ENCODE results near the gene FKBP8. TPM values are rescaled to one million over a fixed set of nuclear protein-coding genes. Genes with fewer than 3 reads are reported as not detected.

FKBP8 gene
- total RNA-seq, 2 donors from 2014 or later = 277 to 336 TPM

DNA sequence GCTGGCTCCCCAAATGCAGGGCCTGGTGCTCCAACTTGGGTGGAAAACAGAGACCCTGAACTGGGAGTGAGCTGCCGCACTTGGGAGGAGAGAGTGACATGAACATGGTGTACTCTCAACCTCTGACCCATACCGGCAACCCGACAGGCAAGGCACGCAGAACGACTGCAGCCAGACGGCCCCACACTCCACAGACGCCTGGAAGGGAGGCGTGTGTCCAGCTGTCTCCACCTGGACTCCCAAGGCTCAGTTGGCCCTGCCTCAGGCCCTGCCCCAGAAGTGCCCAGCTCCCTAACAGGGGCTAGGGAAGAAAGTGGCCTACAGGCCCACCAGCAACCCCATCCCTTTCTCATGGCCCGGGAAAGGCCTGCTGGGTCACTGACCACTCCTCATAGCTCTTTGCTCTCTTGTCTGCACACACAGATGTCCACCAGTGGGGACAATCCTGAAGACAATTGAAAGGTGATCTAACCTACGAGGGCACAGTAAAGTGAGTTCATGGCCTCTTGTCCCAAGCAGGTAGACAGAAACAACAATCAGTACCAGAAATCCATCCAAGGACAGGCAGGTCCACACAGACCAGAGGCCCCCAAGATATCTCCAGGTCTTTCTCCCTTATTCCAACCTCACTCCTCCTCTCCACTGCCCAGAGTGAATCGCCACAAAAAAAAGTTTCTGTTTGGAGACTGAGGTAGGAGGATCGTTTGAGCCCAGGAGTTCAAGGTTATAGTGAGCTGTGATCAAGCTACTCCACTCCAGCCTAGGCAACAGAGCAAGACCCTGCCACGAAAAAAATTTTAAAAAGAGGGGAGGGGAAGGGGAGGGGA lies 49.7 kb downstream of the FKBP8 start:
- TF ChIP-seq, protein P1, sequence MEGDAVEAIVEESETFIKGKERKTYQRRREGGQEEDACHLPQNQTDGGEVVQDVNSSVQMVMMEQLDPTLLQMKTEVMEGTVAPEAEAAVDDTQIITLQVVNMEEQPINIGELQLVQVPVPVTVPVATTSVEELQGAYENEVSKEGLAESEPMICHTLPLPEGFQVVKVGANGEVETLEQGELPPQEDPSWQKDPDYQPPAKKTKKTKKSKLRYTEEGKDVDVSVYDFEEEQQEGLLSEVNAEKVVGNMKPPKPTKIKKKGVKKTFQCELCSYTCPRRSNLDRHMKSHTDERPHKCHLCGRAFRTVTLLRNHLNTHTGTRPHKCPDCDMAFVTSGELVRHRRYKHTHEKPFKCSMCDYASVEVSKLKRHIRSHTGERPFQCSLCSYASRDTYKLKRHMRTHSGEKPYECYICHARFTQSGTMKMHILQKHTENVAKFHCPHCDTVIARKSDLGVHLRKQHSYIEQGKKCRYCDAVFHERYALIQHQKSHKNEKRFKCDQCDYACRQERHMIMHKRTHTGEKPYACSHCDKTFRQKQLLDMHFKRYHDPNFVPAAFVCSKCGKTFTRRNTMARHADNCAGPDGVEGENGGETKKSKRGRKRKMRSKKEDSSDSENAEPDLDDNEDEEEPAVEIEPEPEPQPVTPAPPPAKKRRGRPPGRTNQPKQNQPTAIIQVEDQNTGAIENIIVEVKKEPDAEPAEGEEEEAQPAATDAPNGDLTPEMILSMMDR (conservative IDR thresholded peaks at IDR 0.05) = no peak
- peaks cover 30% of the 10 kb centered on the region for H3K4me1 Mint-ChIP-seq
- H3K9me3 ChIP-seq (ENCODE audit: control insufficient read depth, low read length) = no peaks in the 10 kb centered on the region
- 85 to 91% methylated on average over 11 to 13 of the region's 13 CpGs for WGBS, 2 experiments (ENCODE audit: insufficient coverage in 1 of 2, insufficient read length in 1 of 2)
- H3K27ac ChIP-seq (ENCODE audit: low read depth, low read length) = no peak overlapping the region
- H3K27ac Mint-ChIP-seq = no peak overlapping the region
- no peak overlapping the region for H3K4me3 ChIP-seq (ENCODE audit: low read length)
- H3K4me3 Mint-ChIP-seq = no peak overlapping the region
- H3K36me3 ChIP-seq (ENCODE audit: control insufficient read depth, insufficient read depth, low read length) = no peaks in the 10 kb centered on the region
- H3K27me3 Mint-ChIP-seq (ENCODE audit: insufficient read depth) = no peaks in the 10 kb centered on the region
- H3K9me3 Mint-ChIP-seq = peaks cover 1% of the 10 kb centered on the region
- no peaks in the 10 kb centered on the region for H3K4me1 ChIP-seq (ENCODE audit: control insufficient read depth, insufficient read depth, low read length)
- no peaks in the 10 kb centered on the region for H3K27me3 ChIP-seq (ENCODE audit: control insufficient read depth, insufficient read depth, low read length, poor library complexity, severe bottlenecking)
- DNase-seq = no peak
- H3K36me3 Mint-ChIP-seq (ENCODE audit: low read depth) = peaks cover 4% of the 10 kb centered on the region
- no peak overlapping the region for H3K9ac ChIP-seq (ENCODE audit: extremely low read depth, low read length, poor library complexity, severe bottlenecking)

DNA sequence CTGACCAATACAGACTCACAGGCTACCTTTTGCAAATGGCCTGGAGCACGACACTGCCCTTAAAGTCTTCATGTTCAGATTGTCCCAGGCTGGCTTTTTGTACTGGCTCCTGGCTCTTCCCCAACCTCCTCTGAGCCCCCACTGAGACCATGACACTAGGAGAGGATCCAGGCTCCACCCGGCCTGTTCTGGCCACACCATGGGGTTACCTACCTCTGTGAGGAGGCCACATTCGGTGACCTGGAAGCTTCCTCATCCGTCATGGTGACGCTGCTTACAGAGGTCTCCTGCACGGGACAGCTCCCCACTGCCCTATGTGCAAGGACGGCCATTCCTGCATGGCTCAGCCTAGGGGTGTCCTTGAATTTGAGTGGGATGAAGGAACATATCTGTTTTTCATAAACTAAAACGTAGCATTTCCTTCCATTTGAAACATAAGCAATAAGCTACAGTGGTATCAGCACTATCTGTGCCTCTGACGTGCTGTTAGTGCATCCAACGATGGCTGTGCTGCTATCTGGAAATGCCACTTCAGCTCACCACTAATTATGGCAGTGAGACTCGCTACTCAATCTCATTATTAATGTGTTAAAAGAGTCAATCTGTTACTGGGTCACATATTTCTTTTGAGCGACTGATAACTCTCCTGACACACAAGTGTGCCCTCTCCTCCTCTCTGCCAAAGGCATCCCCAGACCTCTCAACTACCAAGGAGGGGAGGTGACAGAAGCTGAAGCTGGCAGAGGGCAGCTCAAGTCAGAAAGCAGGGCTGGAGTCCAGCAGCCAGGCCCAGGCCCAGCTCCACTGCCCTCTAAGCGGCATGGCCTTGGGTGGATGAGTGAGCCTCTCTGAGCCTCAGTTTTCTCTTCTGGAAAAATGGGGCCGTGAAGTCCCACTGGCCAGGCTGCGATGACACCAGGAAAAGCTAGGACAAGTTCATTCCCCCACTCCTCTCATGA lies 51.1 kb downstream of the FKBP8 start:
- H3K9me3 ChIP-seq (ENCODE audit: control insufficient read depth, low read length) = no peaks in the 10 kb centered on the region
- no peak overlapping the region for H3K9ac ChIP-seq (ENCODE audit: extremely low read depth, low read length, poor library complexity, severe bottlenecking)
- no peak overlapping the region for H3K27ac ChIP-seq (ENCODE audit: low read depth, low read length)
- Mint-ChIP-seq H3K4me3 (no peak overlapping the region), H3K36me3 (ENCODE audit: low read depth) (peaks cover 4% of the 10 kb centered on the region), H3K9me3 (peaks cover 1% of the 10 kb centered on the region), H3K4me1 (peaks cover 30% of the 10 kb centered on the region), H3K27ac (peak overlapping the region; percentile 44), H3K27me3 (ENCODE audit: insufficient read depth) (no peaks in the 10 kb centered on the region)
- H3K36me3 ChIP-seq (ENCODE audit: control insufficient read depth, insufficient read depth, low read length) = no peaks in the 10 kb centered on the region
- no peak overlapping the region for H3K4me3 ChIP-seq (ENCODE audit: low read length)
- 92% methylated on average over 13 to 15 of the region's 15 CpGs for WGBS, 2 experiments (ENCODE audit: insufficient coverage in 1 of 2, insufficient read length in 1 of 2)
- H3K27me3 ChIP-seq (ENCODE audit: control insufficient read depth, insufficient read depth, low read length, poor library complexity, severe bottlenecking) = no peaks in the 10 kb centered on the region
- DNase-seq = no peak
- no peaks in the 10 kb centered on the region for H3K4me1 ChIP-seq (ENCODE audit: control insufficient read depth, insufficient read depth, low read length)
- TF ChIP-seq, protein P1 (conservative IDR thresholded peaks at IDR 0.05) = no peak

- Mint-ChIP-seq H3K4me3 (no peak overlapping the region), H3K36me3 (ENCODE audit: low read depth) (peaks cover 4% of the 10 kb centered on the region)
These were observed 52.6 kb downstream of the FKBP8 start for GRCh38 chr19:18490728-18491127.

More at GRCh38 chr19:18490728-18491127, 52.6 kb downstream of the FKBP8 start:
- Mint-ChIP-seq H3K4me1 (peaks cover 40% of the 10 kb centered on the region), H3K9me3 (peaks cover 1% of the 10 kb centered on the region), H3K27ac (peak overlapping the region; percentile 59), H3K27me3 (ENCODE audit: insufficient read depth) (no peaks in the 10 kb centered on the region)
- Histone ChIP-seq H3K4me1 (ENCODE audit: control insufficient read depth, insufficient read depth, low read length) (no peaks in the 10 kb centered on the region), H3K27ac (ENCODE audit: low read depth, low read length) (no peak overlapping the region), H3K9ac (ENCODE audit: extremely low read depth, low read length, poor library complexity, severe bottlenecking) (no peak overlapping the region), H3K9me3 (ENCODE audit: control insufficient read depth, low read length) (no peaks in the 10 kb centered on the region), H3K4me3 (ENCODE audit: low read length) (no peak overlapping the region), H3K27me3 (ENCODE audit: control insufficient read depth, insufficient read depth, low read length, poor library complexity, severe bottlenecking) (no peaks in the 10 kb centered on the region), H3K36me3 (ENCODE audit: control insufficient read depth, insufficient read depth, low read length) (no peaks in the 10 kb centered on the region)
- TF ChIP-seq, protein P1 (conservative IDR thresholded peaks at IDR 0.05) = no peak
- WGBS, 2 experiments (ENCODE audit: insufficient coverage in 1 of 2, insufficient read length in 1 of 2) = 91 to 95% methylated on average over 6 of the region's 6 CpGs
- DNase-seq = no peak

All from endodermal cell (in vitro differentiated cells).